Activated CD4-positive, CD25-positive, alpha-beta regulatory T cell treated with anti-CD3 and anti-CD28 coated beads, Interleukin-2, amount 50 U/mL, for 24 hours (primary cell): ENCODE results near the gene ASCC1.

Experiments used
- ATAC-seq, 2 donors: fragments of 150-1000 bp; cut with Tn5 transposase; one replicate each; pipeline ENCODE4 v1.10.0; 2021; ENCODE audit warnings: mild to moderate bottlenecking in 1 of 2, moderate library complexity in 1 of 2

ASCC1 gene

DNA sequence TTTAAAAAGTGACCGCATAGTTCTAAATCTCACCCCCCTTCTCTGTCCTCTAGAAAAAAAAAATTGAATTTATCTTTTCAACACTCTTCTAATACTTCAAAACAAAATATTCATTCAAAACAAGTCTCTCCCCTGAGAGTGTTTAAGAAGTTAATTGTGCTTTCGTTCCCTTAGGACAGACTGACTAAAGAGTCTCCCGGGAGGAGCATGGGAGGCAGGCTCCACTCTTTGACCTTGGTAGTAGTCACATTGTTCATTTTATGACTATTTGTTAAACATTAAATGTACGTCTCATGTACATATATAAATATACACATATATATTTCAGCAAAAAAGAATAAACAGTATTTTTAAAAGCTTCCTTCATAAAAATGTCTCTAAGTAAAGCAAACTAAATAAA, 92.5 kb downstream of the ASCC1 start:
- no peak for ATAC-seq

GRCh38 chr10:72122221-72122620, 93.9 kb downstream of the ASCC1 start:
- no peak for ATAC-seq

DNA sequence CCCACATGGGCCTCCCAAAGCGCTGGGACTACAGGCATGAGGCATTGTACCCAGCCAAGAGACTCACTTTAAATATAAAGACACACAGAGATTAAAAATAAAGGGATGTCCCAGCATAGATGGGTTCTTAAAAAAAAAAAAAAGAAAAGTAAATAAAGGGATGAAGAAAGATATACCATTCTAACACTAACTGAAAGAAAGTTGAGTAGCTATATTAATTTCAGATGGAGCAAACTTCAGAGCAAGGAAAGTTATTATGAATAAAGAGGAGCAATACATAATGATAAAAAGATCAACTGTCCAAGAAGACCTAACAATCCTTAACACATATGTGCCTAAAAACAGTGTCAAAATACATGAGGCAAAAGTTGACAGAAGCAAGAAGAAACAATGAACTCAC, 94.7 kb downstream of the ASCC1 start:
- ATAC-seq, result no peak

- no peak for ATAC-seq
Observed at GRCh38 chr10:72116372-72116771, 99.7 kb downstream of the ASCC1 start.

GRCh38 chr10:72114706-72115450, 101.2 kb downstream of the ASCC1 start:
- ATAC-seq, result no peak

DNA sequence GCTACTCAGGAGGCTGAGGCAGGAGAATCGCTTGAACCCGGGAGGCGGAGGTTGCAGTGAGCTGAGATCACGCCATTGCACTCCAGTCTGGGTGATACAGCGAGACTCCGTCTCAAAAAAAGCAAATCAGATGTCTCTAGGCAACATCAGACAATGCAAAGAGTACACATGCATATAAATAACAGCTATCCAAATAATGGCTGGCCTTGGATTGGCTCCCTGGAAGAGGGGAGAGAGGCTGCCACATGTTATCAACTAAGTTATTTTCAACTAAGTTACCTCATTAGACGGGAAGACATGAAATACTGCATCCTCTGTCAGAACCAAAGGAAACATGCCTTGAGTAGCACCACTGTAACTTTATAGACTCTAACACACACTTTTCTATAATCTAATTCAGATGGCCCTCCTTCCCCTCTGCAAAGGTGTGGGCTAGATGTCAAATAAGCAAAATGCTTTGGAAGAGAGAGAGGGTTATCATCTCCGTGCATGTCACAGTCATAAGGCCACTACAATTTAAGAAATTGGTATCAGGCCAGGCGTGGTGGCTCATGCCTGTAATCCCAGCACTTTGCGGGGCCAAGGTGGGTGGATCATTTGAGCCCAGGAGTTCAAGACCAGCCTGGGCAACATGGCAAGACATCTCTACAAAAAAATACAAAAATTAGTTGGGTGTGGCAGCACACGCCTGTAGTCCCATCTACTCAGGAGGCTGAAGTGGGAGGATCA, 105.2 kb downstream of the ASCC1 start:
- ATAC-seq, result no peak

GRCh38 chr10:72109636-72110157, 106.4 kb downstream of the ASCC1 start:
- ATAC-seq, result peak in 1 of 2 donors; percentile 46

DNA sequence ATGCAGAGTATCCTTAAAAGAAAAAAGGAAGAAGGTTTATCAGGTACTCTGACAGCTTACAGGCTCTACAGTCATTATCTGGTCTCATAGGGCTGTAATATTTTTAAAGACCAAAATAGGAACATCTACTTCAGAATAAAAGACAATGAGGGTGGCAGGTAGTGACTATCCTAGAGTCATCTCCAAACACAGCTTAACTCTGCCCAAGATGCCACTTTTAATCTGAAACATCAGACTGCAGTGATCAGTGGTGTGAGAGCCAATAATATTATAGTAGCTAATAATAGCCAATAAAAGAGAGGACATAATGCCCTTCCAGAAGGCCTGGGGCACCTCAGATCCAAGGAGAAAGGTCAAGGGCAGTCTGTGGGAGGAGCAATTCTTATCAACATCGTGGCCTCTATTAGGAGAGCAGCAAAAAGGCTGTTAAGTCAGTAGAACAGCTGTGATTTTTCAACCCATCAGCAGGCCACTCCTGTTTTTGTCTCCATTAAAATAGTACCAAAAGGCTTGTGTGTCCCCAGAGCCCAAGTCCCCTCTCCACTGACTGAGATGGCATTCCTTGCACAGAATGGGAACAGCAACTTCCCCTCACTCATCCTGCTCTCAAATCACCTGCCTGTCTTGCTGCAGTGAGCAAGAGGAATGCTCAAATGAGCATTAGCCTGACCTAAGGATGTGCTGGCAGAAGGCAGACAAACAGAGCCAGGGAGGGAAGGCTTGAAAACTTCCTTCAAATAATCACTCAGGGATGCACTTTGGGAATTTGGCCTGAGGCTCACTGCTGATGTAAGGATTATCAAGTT, 107.0 kb downstream of the ASCC1 start:
- peak; percentile 13 to 60 for ATAC-seq

DNA sequence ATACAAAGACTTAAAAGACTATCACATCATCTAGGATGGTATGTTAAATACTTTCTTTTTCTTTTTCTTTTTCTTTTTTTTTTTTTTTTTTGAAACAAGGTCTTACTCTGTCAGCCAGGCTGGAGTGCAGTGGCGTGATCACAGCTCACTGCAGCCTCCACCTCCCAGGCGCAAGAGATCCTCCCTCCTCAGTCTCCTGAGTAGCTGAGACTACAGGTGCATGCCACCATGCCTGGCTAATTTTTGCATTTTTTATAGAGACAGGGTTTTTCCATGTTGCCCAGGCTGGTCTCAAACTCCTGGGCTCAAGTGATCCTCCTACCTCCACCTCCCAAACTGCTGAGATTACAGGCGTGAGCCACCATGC, 108.1 kb downstream of the ASCC1 start:
- ATAC-seq, result peak; percentile 17 to 22

- peak; percentile 30 to 39 for ATAC-seq
Observed at GRCh38 chr10:72107325-72108003, 108.6 kb downstream of the ASCC1 start.

DNA sequence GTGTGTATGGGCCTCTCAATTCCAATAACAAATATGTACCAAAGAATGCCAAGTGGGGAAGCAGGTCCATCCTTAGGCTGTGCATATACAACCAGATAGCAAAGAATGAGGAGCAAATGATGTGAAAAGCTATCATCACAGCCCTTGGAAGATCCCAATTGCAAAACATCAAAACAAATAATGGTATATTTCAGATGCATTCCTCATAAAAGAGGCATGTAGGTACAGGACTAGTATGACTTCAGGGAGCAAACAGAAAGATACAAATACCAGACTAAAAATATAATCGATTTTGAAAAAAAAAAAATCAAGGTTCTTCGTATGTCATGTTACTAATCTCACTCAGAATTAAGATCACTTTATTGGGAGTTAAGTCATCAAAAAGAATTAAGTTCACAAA, 109.2 kb downstream of the ASCC1 start:
- ATAC-seq, result no peak

DNA sequence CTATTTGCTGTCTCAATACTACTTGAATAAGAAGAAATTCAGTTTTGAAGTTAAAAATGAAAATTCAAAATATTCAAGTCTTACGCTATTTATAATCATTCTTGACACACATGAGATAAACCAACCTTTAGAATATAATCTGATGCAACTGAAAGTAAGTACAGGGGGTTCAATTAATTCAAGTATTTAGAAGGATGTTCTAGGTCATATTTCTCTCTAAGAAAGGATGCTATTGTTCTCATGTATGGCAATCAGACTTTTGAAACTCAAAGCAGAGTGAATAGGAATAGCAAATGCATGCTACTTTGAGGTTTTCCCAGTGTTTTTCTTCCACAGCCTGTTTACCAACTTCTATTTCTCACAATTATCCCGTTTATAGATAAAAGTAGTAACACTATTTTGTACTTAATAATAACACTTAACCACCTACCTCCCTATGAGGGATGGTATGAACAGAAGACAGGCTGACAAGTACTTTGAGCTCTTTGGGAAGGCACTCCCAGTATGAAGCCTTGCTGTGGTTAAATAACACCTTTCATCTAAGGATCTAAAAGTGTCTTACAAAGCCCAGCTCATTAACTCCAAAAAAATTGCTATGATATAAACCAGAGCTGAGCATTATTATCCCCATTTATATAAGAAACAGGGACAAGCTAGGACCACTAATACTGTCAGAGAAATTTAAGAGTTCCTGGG, 109.8 kb downstream of the ASCC1 start:
- no peak for ATAC-seq

DNA sequence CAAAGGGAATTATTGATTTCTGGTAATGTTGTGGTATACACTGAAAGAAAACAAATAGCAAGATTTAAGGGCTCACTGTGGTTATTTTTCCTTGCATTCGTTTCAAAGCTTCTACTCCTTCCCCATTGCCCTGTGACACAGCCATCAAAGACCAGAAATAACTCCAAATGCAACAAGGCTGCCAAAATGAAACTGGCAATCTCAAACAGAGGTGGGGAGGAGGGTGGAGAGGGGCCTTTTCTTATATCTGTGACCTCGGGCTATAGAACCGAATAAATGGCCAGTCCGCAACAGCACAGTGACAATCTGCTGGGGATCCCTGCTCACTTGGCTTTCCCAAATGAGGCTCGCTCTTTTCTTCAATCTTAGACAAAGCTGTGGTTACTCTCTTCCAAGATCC, 110.4 kb downstream of the ASCC1 start:
- no peak for ATAC-seq

DNA sequence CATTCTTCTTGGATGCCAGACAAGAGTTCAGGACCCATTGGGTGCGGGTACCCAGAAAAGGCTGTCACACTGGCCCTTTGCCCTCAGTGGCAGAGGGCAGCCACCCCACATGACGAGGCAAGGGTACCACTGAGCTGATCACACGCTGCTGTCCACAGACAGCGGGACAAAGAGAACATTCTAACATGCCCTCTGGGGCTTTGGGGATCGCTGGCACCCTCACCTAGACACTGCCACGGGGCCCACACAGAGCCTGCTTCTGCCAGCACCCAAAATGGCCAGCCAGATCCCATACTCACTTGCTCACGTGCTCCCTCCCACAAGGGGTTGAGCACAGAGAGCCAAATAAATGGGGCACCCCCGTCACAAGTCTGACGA, 111.0 kb downstream of the ASCC1 start:
- ATAC-seq, result no peak

DNA sequence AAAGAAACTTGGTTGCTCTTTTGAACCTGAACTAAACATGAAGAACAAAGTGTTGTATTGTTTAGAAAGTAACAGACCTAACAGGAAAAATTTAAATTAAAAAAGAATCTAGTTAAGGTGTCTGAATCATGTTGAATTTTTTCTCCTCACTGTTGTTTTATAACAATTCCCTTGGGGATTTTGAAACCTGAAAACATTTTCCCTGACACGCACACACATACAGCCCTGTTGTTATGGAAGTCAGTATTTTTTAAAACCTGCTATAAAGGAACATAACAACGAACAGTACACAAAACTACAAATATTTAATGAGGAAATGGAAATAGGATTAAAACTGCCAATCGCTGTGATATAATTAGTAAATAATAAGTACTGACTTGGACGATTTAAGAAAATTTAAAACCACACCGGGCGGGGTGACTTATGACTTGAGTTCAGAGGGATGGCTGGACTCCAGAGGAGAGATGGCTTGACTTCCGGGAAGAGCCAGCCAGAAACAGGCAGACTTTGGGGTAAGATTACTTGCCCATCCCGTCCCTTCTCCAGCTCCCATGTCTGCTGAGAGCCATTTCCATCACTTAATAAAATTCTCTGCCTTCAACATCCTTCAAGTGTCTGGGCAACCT, 111.5 kb downstream of the ASCC1 start:
- no peak for ATAC-seq

GRCh38 chr10:72099600-72099921, 116.5 kb downstream of the ASCC1 start:
- ATAC-seq, result no peak

GRCh38 chr10:72098836-72099599, 117.1 kb downstream of the ASCC1 start:
- ATAC-seq, result no peak

DNA sequence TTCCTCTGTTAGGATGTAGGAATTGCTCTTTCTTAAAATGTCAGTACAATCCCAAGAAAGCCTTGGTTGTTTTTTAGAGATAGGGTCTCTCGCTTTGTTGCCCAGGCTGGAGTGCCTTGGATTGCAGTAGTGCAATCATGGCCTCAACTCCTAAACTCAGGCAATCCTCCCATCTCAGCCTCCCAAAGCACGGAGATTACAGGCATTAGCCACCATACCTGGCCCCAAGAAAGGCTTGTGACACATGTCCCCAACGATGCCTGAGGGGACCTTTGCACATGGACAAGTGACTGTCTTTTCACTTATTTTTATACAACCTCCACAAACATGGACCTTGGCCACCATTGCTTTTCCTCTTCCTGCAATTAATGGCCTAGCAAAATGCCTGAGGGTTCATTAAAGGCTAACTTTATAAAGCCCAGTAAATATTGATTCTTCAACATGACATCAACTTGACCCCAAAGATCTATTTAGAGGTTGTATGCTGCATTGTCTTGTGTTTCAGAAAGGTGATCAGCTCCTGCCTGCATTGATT, 117.7 kb downstream of the ASCC1 start:
- ATAC-seq, result no peak

GRCh38 chr10:72097448-72098300, 118.4 kb downstream of the ASCC1 start:
- ATAC-seq, result peak; percentile 77 to 84
